ENCODE results near the gene TRAPPC6A.

The TRAPPC6A gene

GRCh38 chr19:45177817-45178261, at the start of gene TRAPPC6A:
TSS of gene TRAPPC6A (minus strand) at chr19:45178237. CDS start at chr19:45178218, 19 bp downstream.
- H3K9me3 ChIP-seq (ENCODE audit: control insufficient read depth, insufficient read depth, low read length): no peaks in the 10 kb centered on the region
- no peaks in the 10 kb centered on the region for H3K4me1 ChIP-seq (ENCODE audit: control insufficient read depth, insufficient read depth, low read length)
- H3K27me3 ChIP-seq (ENCODE audit: control insufficient read depth, insufficient read depth, low read length): no peaks in the 10 kb centered on the region
- H3K9ac ChIP-seq (ENCODE audit: low read depth, low read length): peak within 1 kb of the TSS; percentile 79
- H3K36me3 ChIP-seq (ENCODE audit: control insufficient read depth, insufficient read depth, low read length): peaks cover 2% of the 10 kb centered on the region
- H3K4me3 ChIP-seq (ENCODE audit: low read depth, low read length): peak within 1 kb of the TSS; percentile 100

- Histone ChIP-seq H3K27me3 (ENCODE audit: control insufficient read depth, insufficient read depth, low read length) (peaks cover 8% of the 10 kb centered on the region), H3K9me3 (ENCODE audit: control insufficient read depth, insufficient read depth, low read length) (no peaks in the 10 kb centered on the region), H3K4me1 (ENCODE audit: control insufficient read depth, insufficient read depth, low read length) (no peaks in the 10 kb centered on the region), H3K9ac (ENCODE audit: low read depth, low read length) (no peak overlapping the region), H3K36me3 (ENCODE audit: control insufficient read depth, insufficient read depth, low read length) (no peaks in the 10 kb centered on the region), H3K4me3 (ENCODE audit: low read depth, low read length) (no peak overlapping the region)
Observed at GRCh38 chr19:45224645-45225044, 46.6 kb upstream of the TRAPPC6A start.

- H3K9me3 ChIP-seq (ENCODE audit: control insufficient read depth, insufficient read depth, low read length): no peaks in the 10 kb centered on the region
- peaks cover 8% of the 10 kb centered on the region for H3K27me3 ChIP-seq (ENCODE audit: control insufficient read depth, insufficient read depth, low read length)
- H3K9ac ChIP-seq (ENCODE audit: low read depth, low read length): no peak overlapping the region
- H3K4me3 ChIP-seq (ENCODE audit: low read depth, low read length): no peak overlapping the region
- no peaks in the 10 kb centered on the region for H3K36me3 ChIP-seq (ENCODE audit: control insufficient read depth, insufficient read depth, low read length)
- H3K4me1 ChIP-seq (ENCODE audit: control insufficient read depth, insufficient read depth, low read length): no peaks in the 10 kb centered on the region
Observed at GRCh38 chr19:45223879-45224278, 45.8 kb upstream of the TRAPPC6A start.

- no peaks in the 10 kb centered on the region for H3K9me3 ChIP-seq (ENCODE audit: control insufficient read depth, insufficient read depth, low read length)
- H3K4me1 ChIP-seq (ENCODE audit: control insufficient read depth, insufficient read depth, low read length): no peaks in the 10 kb centered on the region
- no peaks in the 10 kb centered on the region for H3K36me3 ChIP-seq (ENCODE audit: control insufficient read depth, insufficient read depth, low read length)
- H3K9ac ChIP-seq (ENCODE audit: low read depth, low read length): no peak overlapping the region
- H3K4me3 ChIP-seq (ENCODE audit: low read depth, low read length): no peak overlapping the region
- peaks cover 16% of the 10 kb centered on the region for H3K27me3 ChIP-seq (ENCODE audit: control insufficient read depth, insufficient read depth, low read length)
Observed at GRCh38 chr19:45222724-45223123, 44.7 kb upstream of the TRAPPC6A start.

GRCh38 chr19:45218911-45219743, 41.1 kb upstream of the TRAPPC6A start:
- Histone ChIP-seq H3K27me3 (ENCODE audit: control insufficient read depth, insufficient read depth, low read length) (peaks cover 46% of the 10 kb centered on the region), H3K9me3 (ENCODE audit: control insufficient read depth, insufficient read depth, low read length) (no peaks in the 10 kb centered on the region), H3K4me1 (ENCODE audit: control insufficient read depth, insufficient read depth, low read length) (no peaks in the 10 kb centered on the region), H3K9ac (ENCODE audit: low read depth, low read length) (no peak overlapping the region), H3K4me3 (ENCODE audit: low read depth, low read length) (no peak overlapping the region), H3K36me3 (ENCODE audit: control insufficient read depth, insufficient read depth, low read length) (no peaks in the 10 kb centered on the region)

GRCh38 chr19:45218426-45218825, 40.4 kb upstream of the TRAPPC6A start:
- Histone ChIP-seq H3K36me3 (ENCODE audit: control insufficient read depth, insufficient read depth, low read length) (no peaks in the 10 kb centered on the region), H3K4me3 (ENCODE audit: low read depth, low read length) (peak overlapping the region; percentile 37), H3K9ac (ENCODE audit: low read depth, low read length) (no peak overlapping the region), H3K4me1 (ENCODE audit: control insufficient read depth, insufficient read depth, low read length) (no peaks in the 10 kb centered on the region), H3K9me3 (ENCODE audit: control insufficient read depth, insufficient read depth, low read length) (no peaks in the 10 kb centered on the region), H3K27me3 (ENCODE audit: control insufficient read depth, insufficient read depth, low read length) (peaks cover 49% of the 10 kb centered on the region)

- no peaks in the 10 kb centered on the region for H3K36me3 ChIP-seq (ENCODE audit: control insufficient read depth, insufficient read depth, low read length)
- H3K4me3 ChIP-seq (ENCODE audit: low read depth, low read length): peak overlapping the region; percentile 59
- peaks cover 49% of the 10 kb centered on the region for H3K27me3 ChIP-seq (ENCODE audit: control insufficient read depth, insufficient read depth, low read length)
- no peaks in the 10 kb centered on the region for H3K9me3 ChIP-seq (ENCODE audit: control insufficient read depth, insufficient read depth, low read length)
- no peak overlapping the region for H3K9ac ChIP-seq (ENCODE audit: low read depth, low read length)
- no peaks in the 10 kb centered on the region for H3K4me1 ChIP-seq (ENCODE audit: control insufficient read depth, insufficient read depth, low read length)
Observed at GRCh38 chr19:45217957-45218334, 39.9 kb upstream of the TRAPPC6A start.

GRCh38 chr19:45217193-45217956, 39.3 kb upstream of the TRAPPC6A start:
- H3K9ac ChIP-seq (ENCODE audit: low read depth, low read length): peak overlapping the region; percentile 16
- peak overlapping the region; percentile 59 for H3K4me3 ChIP-seq (ENCODE audit: low read depth, low read length)
- no peaks in the 10 kb centered on the region for H3K9me3 ChIP-seq (ENCODE audit: control insufficient read depth, insufficient read depth, low read length)
- H3K36me3 ChIP-seq (ENCODE audit: control insufficient read depth, insufficient read depth, low read length): no peaks in the 10 kb centered on the region
- H3K4me1 ChIP-seq (ENCODE audit: control insufficient read depth, insufficient read depth, low read length): no peaks in the 10 kb centered on the region
- H3K27me3 ChIP-seq (ENCODE audit: control insufficient read depth, insufficient read depth, low read length): peaks cover 46% of the 10 kb centered on the region

- no peaks in the 10 kb centered on the region for H3K4me1 ChIP-seq (ENCODE audit: control insufficient read depth, insufficient read depth, low read length)
- H3K9me3 ChIP-seq (ENCODE audit: control insufficient read depth, insufficient read depth, low read length): no peaks in the 10 kb centered on the region
- no peaks in the 10 kb centered on the region for H3K36me3 ChIP-seq (ENCODE audit: control insufficient read depth, insufficient read depth, low read length)
- H3K27me3 ChIP-seq (ENCODE audit: control insufficient read depth, insufficient read depth, low read length): peaks cover 44% of the 10 kb centered on the region
- H3K4me3 ChIP-seq (ENCODE audit: low read depth, low read length): no peak overlapping the region
- H3K9ac ChIP-seq (ENCODE audit: low read depth, low read length): no peak overlapping the region
Observed at GRCh38 chr19:45216667-45217066, 38.6 kb upstream of the TRAPPC6A start.

- H3K9me3 ChIP-seq (ENCODE audit: control insufficient read depth, insufficient read depth, low read length): no peaks in the 10 kb centered on the region
- H3K4me1 ChIP-seq (ENCODE audit: control insufficient read depth, insufficient read depth, low read length): peaks cover 2% of the 10 kb centered on the region
- H3K9ac ChIP-seq (ENCODE audit: low read depth, low read length): no peak overlapping the region
- no peaks in the 10 kb centered on the region for H3K36me3 ChIP-seq (ENCODE audit: control insufficient read depth, insufficient read depth, low read length)
- H3K27me3 ChIP-seq (ENCODE audit: control insufficient read depth, insufficient read depth, low read length): peaks cover 42% of the 10 kb centered on the region
- peak overlapping the region; percentile 50 for H3K4me3 ChIP-seq (ENCODE audit: low read depth, low read length)
Observed at GRCh38 chr19:45215391-45216191, 37.6 kb upstream of the TRAPPC6A start.

- Histone ChIP-seq H3K9ac (ENCODE audit: low read depth, low read length) (no peak overlapping the region), H3K9me3 (ENCODE audit: control insufficient read depth, insufficient read depth, low read length) (no peaks in the 10 kb centered on the region), H3K36me3 (ENCODE audit: control insufficient read depth, insufficient read depth, low read length) (no peaks in the 10 kb centered on the region), H3K4me1 (ENCODE audit: control insufficient read depth, insufficient read depth, low read length) (peaks cover 2% of the 10 kb centered on the region), H3K27me3 (ENCODE audit: control insufficient read depth, insufficient read depth, low read length) (peaks cover 35% of the 10 kb centered on the region), H3K4me3 (ENCODE audit: low read depth, low read length) (no peak overlapping the region)
Observed at GRCh38 chr19:45213031-45213430, 35.0 kb upstream of the TRAPPC6A start.

Data from iPS-15b (cell line).